Neural cell (in vitro differentiated cells): ENCODE results near the gene PRELID1. TPM values are rescaled to one million over a fixed set of nuclear protein-coding genes. Genes with fewer than 3 reads are reported as not detected.
A peak's percentile ranks its signal among the peaks of the same experiment; 100 is the strongest.

Experiments used
- H2AFZ ChIP-seq: fragments of 200-600, 300-800 bp; sonication (generic), shearing (Covaris generic); 2 replicates; pipeline ENCODE4 v1.6.0; 2014; ENCODE audit warnings: low read depth, mild to moderate bottlenecking, antibody characterized with exemption, low read length, moderate library complexity
- H3F3A ChIP-seq: fragments of 200-600 bp; shearing (Covaris generic); 2 replicates; pipeline ENCODE4 v1.6.1; 2016; ENCODE audit warnings: mild to moderate bottlenecking, moderate library complexity, mixed read lengths, antibody characterized with exemption, low read length; ENCODE audit not compliant: insufficient read depth, poor library complexity, severe bottlenecking
- H3K27ac ChIP-seq: fragments of 200-600, 300-800 bp; sonication (generic), shearing (Covaris generic); 2 replicates; pipeline ENCODE4 v1.5.1; 2014; ENCODE audit warnings: mild to moderate bottlenecking, low read length, moderate library complexity
- H3K27me3 ChIP-seq: fragments of 300-800, 200-600 bp; sonication (generic), shearing (Covaris generic); 2 replicates; pipeline ENCODE4 v1.6.0; 2014; ENCODE audit warnings: mild to moderate bottlenecking, low read depth, low read length, moderate library complexity; ENCODE audit not compliant: insufficient read depth
- H3K36me3 ChIP-seq: fragments of 300-800, 200-600 bp; sonication (generic), shearing (Covaris generic); 2 replicates; pipeline ENCODE4 v1.5.1; 2014; ENCODE audit warnings: mild to moderate bottlenecking, antibody characterized with exemption, low read length, moderate library complexity; ENCODE audit not compliant: insufficient read depth
- H3K4me2 ChIP-seq: fragments of 300-800, 200-600 bp; sonication (generic), shearing (Covaris generic); 2 replicates; pipeline ENCODE4 v1.6.0; 2014; ENCODE audit warnings: mild to moderate bottlenecking, low read length
- H3K4me3 ChIP-seq: fragments of 300-800, 200-600 bp; sonication (generic), shearing (Covaris generic); 2 replicates; pipeline ENCODE4 v1.5.1; 2014; ENCODE audit warnings: mild to moderate bottlenecking, low read length, moderate library complexity
- H3K79me2 ChIP-seq: fragments of 200-600 bp; shearing (Covaris generic); replicated peaks from 2 replicates; pipeline ENCODE4 v1.6.0; 2014; ENCODE audit warnings: mild to moderate bottlenecking, low read length, moderate library complexity; ENCODE audit not compliant: insufficient read depth
- H3K9ac ChIP-seq: fragments of 300-800, 200-600 bp; sonication (generic), shearing (Covaris generic); 2 replicates; pipeline ENCODE4 v1.6.1; 2016; ENCODE audit warnings: mild to moderate bottlenecking, low read length, mixed read lengths
- H3K9me2 ChIP-seq: fragments of 200-600 bp; shearing (Covaris generic); 2 replicates; pipeline ENCODE4 v1.6.1; 2016; ENCODE audit warnings: mild to moderate bottlenecking, low read length, mixed read lengths; ENCODE audit not compliant: insufficient read depth
- H3K9me3 ChIP-seq: fragments of 200-600, 300-800 bp; sonication (generic), shearing (Covaris generic); 2 replicates; pipeline ENCODE4 v1.6.1; 2016; ENCODE audit warnings: mild to moderate bottlenecking, mixed run types, low read length, moderate library complexity, mixed read lengths
- H4K20me1 ChIP-seq: fragments of 200-600 bp; shearing (Covaris generic); 2 replicates; pipeline ENCODE4 v1.6.1; 2016; ENCODE audit warnings: mild to moderate bottlenecking, mixed run types; ENCODE audit not compliant: insufficient read depth
- EP300 ChIP-seq: fragments of 450-650 bp; conservative IDR thresholded peaks from 2 replicates; pipeline ENCODE4 v1.6.1; 2014; ENCODE audit warnings: antibody characterized with exemption, mild to moderate bottlenecking, moderate library complexity; ENCODE audit not compliant: poor library complexity, severe bottlenecking
- EZH2 ChIP-seq: fragments of 200-600, 300-800 bp; shearing (Covaris generic), sonication (generic); IDR thresholded peaks from 2 replicates; pipeline ENCODE4 v1.6.1; 2014; ENCODE audit warnings: antibody characterized with exemption, low read length, borderline replicate concordance, mild to moderate bottlenecking; ENCODE audit not compliant: insufficient read depth, poor library complexity, severe bottlenecking
- MXI1 ChIP-seq: fragments of 450-650 bp; conservative IDR thresholded peaks from 2 replicates; pipeline ENCODE4 v1.6.1; 2014; ENCODE audit warnings: antibody characterized with exemption, mild to moderate bottlenecking; ENCODE audit not compliant: poor library complexity, severe bottlenecking
- POLR2AphosphoS5 ChIP-seq: IDR thresholded peaks from 2 replicates; pipeline ENCODE4 v1.6.1; 2012
- RAD21 ChIP-seq: fragments of 450-650 bp; conservative IDR thresholded peaks from 2 replicates; pipeline ENCODE4 v1.6.1; 2014; ENCODE audit warnings: antibody characterized with exemption, mild to moderate bottlenecking, moderate library complexity
- REST ChIP-seq: IDR thresholded peaks from 2 replicates; pipeline ENCODE4 v1.6.1; 2012; ENCODE audit warnings: borderline replicate concordance
- SMC3 ChIP-seq: fragments of 450-650 bp; conservative IDR thresholded peaks from 2 replicates; pipeline ENCODE4 v1.6.1; 2014; ENCODE audit warnings: antibody characterized with exemption, mild to moderate bottlenecking, moderate library complexity; ENCODE audit not compliant: poor library complexity
- TAF1 ChIP-seq: IDR thresholded peaks from 2 replicates; pipeline ENCODE4 v1.6.1; 2012; ENCODE audit warnings: low read depth
- polyA plus RNA-seq: library from polyadenylated mRNA; depleted of rRNA; stranded (reverse); fragments of >200 nt; gene quantifications from 2 replicates; pipeline ENCODE4 v1.2.3, GENCODE V29; 2014
- TF ChIP-seq, protein P1 (sequence below): fragments of 450-650 bp; IDR thresholded peaks from 2 replicates; pipeline ENCODE4 v1.5.1; 2014; ENCODE audit warnings: antibody characterized with exemption, mild to moderate bottlenecking, moderate library complexity; ENCODE audit not compliant: poor library complexity, severe bottlenecking

Gene PRELID1
- polyA plus RNA-seq, 1 donor from 2014 or later, result 133 TPM

DNA sequence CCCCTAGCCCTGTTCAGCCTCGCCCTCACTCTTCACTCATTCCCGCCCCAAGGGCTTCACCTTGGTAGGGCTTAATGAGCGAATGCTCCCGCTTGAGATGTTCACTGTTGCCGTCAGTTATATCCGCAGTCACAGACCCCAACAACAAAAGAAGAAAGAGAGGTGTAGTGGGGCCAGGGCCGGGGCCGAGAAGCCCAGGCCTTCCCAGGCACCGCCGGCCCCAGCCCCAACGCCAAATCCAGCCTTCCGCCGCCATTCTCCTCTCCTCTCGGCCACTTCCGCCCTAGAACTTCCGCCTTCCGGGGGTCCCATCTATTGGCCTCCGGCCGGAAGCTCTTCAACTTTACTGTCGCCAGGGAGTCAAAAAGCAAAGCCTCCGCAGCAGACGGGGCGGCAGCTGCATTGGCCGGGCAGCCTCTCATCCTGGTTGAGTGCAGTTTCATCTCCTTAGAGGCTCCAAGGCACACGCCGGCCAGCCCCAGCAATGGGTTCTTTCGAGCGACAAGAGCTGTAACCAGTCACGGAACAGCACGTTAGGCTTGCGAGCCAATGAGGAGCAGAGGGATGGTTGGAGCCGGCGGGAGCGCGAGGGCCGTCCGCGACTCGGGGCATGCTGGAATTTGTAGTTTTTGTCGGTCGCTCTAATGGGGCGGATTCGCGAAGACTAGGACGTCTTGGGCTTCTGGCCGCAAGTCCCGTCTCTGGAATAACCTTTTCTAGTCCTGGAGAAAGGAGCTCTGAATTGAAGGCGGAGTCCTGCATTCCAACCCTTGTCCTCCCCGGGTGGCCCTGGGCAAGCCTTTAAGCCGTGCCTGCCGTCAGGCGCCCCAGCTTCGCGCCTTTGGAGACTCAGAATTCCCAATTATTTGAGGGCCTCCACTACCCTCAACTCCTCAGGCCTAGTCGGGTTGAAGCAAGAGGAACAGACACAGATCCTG, 48.1 kb downstream of the PRELID1 start, which contains the start of gene LMAN2:
LMAN2 (minus strand) TSS at position 277 of the 938 bp plus-strand sequence; CDS start at position 256, 21 bp downstream.
- Histone ChIP-seq H3K9me3 (no peaks in the 10 kb centered on the region), H3F3A (no peaks in the 10 kb centered on the region), H3K4me3 (peak within 1 kb of the TSS; percentile 84), H2AFZ (peak within 1 kb of the TSS; percentile 86), H3K27ac (peak within 1 kb of the TSS; percentile 91), H3K4me2 (peak within 1 kb of the TSS; percentile 74), H4K20me1 (no peaks in the 10 kb centered on the region), H3K27me3 (no peaks in the 10 kb centered on the region), H3K79me2 (peaks cover 33% of the 10 kb centered on the region), H3K36me3 (no peaks in the 10 kb centered on the region), H3K9ac (peak within 1 kb of the TSS; percentile 88), H3K9me2 (no peaks in the 10 kb centered on the region)
- TF ChIP-seq REST (no peak), SMC3 (peak; percentile 41), MXI1 (peak; percentile 80), EZH2 (no peak), POLR2AphosphoS5 (peak; percentile 90), TAF1 (peak; percentile 50), RAD21 (peak; percentile 52), EP300 (peak; percentile 46)
- TF ChIP-seq, protein P1, sequence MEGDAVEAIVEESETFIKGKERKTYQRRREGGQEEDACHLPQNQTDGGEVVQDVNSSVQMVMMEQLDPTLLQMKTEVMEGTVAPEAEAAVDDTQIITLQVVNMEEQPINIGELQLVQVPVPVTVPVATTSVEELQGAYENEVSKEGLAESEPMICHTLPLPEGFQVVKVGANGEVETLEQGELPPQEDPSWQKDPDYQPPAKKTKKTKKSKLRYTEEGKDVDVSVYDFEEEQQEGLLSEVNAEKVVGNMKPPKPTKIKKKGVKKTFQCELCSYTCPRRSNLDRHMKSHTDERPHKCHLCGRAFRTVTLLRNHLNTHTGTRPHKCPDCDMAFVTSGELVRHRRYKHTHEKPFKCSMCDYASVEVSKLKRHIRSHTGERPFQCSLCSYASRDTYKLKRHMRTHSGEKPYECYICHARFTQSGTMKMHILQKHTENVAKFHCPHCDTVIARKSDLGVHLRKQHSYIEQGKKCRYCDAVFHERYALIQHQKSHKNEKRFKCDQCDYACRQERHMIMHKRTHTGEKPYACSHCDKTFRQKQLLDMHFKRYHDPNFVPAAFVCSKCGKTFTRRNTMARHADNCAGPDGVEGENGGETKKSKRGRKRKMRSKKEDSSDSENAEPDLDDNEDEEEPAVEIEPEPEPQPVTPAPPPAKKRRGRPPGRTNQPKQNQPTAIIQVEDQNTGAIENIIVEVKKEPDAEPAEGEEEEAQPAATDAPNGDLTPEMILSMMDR, result peak; percentile 32

GRCh38 chr5:177353093-177353492, 49.5 kb downstream of the PRELID1 start:
- H3K4me3 ChIP-seq, result no peak overlapping the region

More at GRCh38 chr5:177353093-177353492, 49.5 kb downstream of the PRELID1 start:
- Histone ChIP-seq H3K9me2 (no peaks in the 10 kb centered on the region), H2AFZ (no peak overlapping the region), H3K27me3 (no peaks in the 10 kb centered on the region), H4K20me1 (no peaks in the 10 kb centered on the region), H3K79me2 (peaks cover 26% of the 10 kb centered on the region), H3K36me3 (no peaks in the 10 kb centered on the region), H3K9ac (no peak overlapping the region), H3F3A (no peaks in the 10 kb centered on the region), H3K9me3 (no peaks in the 10 kb centered on the region), H3K4me2 (no peak overlapping the region), H3K27ac (no peak overlapping the region)
- TF ChIP-seq MXI1 (no peak), EP300 (no peak), REST (no peak), POLR2AphosphoS5 (no peak), TAF1 (no peak), EZH2 (no peak), RAD21 (no peak), SMC3 (no peak)
- TF ChIP-seq, protein P1, result no peak
